GM18519 (cell line): ENCODE data around the gene TSPAN32.
"Not testable (repeated sequence)": the region's sequence is repeated elsewhere in the genome, so short reads cannot be mapped to it uniquely, and the experiment has no call there.

Source experiments
- ATAC-seq: cut with Tn5 transposase; IDR thresholded peaks from one replicate; pipeline ENCODE4 v1.9.1; 2021; ENCODE audit warnings: mild to moderate bottlenecking, moderate library complexity; ENCODE audit not compliant: unreplicated experiment, low FRiP score

TSPAN32 gene

GRCh38 chr11:2330696-2331095 is 28.9 kb downstream of the TSPAN32 start:
- no peak for ATAC-seq

GRCh38 chr11:2331404-2331803 is 29.6 kb downstream of the TSPAN32 start:
- no peak for ATAC-seq

GRCh38 chr11:2332569-2332968 is 30.8 kb downstream of the TSPAN32 start:
- not testable (repeated sequence) for ATAC-seq

DNA sequence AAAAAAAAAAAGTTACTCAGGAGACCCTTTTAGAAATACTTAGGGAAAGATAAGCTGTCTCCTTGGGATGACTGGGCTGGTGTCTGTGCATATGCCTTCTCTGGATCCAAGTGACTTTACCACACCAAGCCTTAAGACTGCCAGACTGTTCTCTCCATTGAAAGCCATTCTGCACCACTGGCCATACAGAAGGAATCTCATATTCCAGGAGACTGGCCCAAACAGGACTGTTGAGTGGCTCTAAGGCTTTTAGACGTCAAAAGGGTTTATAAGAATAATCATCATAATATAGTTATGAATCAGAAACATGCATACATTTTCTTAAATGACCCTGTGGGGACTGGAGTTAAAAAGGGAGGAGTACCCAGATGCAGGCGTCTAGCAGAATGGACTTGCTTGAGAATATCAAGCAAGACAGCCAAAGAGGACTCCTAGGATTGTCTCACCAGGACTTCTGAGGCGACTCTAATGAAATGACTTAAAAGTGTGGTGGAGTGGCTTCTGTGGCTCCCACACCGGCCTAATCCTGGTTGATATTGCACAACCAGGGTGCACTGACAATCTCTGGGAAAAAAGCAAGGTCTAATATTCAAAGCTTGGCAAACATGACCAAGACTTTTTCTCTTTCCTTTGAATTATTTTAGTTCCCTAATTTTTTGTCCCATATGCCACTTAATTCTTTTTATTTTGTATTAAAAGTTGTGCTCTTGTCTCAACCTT is 31.8 kb downstream of the TSPAN32 start:
- ATAC-seq = not testable (repeated sequence)

DNA sequence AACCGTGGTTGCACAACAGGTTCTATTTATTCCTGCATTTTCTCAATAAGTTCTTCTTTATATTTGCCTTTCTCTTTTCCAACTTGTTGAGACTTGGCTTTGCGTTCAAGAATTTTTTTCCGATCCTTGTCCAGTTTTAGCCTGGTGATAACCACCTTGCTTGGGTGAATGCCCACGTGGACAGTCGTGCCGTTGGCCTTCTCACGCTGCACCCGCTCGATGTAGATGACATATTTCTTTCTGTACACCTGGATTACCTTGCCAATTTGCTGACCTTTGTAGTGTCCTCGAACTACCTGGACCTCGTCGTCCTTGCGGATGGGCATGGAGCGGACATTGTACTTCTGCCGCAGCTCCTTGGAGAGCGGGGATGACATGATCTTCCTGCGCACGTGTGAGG is 33.5 kb downstream of the TSPAN32 start:
- ATAC-seq = not testable (repeated sequence)

DNA sequence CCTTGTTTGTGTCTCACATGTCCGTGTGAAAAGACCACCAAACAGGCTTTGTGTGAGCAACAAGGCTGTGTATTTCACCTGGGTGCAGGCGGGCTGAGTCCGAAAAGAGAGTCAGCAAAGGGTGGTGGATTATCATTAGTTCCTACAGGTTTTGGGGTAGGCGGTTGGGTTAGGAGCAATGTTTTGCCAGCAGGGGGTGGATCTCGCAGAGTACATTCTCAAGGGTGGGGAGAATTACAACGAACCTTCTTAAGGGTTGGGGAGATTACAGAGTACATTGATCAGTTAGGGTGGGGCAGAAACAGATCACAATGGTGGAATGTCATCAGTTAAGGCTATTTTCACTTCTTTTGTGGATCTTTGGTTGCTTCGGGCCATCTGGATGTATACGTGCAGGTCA is 36.9 kb downstream of the TSPAN32 start:
- ATAC-seq = not testable (repeated sequence)

- no peak for ATAC-seq
Observed at GRCh38 chr11:2342557-2342956, 40.7 kb downstream of the TSPAN32 start.

- no peak for ATAC-seq
Observed at GRCh38 chr11:2342981-2343380, 41.2 kb downstream of the TSPAN32 start.

GRCh38 chr11:2343502-2343901 is 41.7 kb downstream of the TSPAN32 start:
- ATAC-seq = no peak

GRCh38 chr11:2345050-2345449 is 43.2 kb downstream of the TSPAN32 start:
- ATAC-seq = no peak

DNA sequence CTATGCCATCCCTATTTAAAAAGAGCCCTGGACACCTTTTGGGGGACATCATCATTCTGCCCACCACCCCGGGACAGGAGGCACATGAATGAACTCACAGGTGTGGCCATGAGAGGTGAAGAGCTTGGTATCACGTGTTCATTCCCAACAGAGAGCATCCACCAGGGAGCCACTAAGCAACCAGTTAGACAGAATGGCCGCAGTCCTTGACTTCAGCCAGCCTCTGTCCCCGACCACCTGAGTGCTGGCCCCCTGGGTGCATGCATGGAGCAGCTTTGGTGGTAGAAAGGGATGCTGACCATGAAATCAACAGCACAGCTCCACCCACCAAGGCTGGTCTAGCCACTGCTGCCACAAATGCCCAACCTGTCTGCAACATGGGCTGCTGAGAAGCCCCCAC is 44.2 kb downstream of the TSPAN32 start:
- no peak for ATAC-seq

GRCh38 chr11:2346586-2347307 is 44.9 kb downstream of the TSPAN32 start:
- no peak for ATAC-seq

DNA sequence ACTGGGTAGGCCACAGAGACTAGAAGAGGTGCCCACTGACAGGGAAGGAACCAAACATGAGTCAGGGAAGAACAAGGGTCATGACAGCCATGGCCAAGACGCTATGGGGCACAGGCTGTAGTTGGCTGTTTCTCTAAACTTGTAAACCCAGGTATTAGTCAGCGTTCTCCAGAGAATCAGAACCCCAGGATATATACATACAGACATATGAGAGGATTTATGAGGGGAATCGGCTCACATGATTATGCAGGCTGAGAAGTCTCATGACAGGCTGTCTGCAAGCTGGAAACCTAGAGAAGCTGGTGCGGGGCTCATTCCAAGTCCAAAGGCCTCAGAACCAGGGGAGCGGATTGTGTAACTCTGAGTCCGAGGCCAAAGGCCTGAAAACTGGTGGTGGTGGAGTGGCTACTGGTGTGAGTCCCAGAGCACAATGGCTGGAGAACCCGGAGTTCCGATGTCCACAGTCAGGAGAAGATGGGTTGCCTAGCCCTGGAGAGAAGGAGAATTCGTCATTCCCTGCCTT is 45.6 kb downstream of the TSPAN32 start:
- ATAC-seq = no peak

- no peak for ATAC-seq
Observed at GRCh38 chr11:2348986-2349385, 47.2 kb downstream of the TSPAN32 start.

- ATAC-seq = no peak
Observed at GRCh38 chr11:2351701-2352100, 49.9 kb downstream of the TSPAN32 start.

DNA sequence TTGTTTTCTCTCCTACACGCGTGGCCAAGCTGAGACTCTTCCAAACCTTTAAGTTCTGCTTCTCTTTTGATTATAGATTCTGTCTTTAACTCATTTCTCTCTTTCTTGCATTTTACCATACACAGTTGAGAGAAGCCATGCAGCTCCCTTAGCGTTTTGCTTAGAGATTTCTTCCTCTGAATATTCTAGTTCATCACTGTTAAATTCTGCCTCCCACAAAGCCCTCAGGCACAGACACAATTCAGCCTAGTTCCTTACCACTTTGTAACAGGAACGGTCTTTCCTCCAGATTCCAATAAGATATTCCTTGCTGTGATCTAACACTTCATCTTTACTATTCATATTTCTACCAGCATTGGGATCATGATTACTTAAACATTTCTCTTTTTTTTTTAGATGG is 50.6 kb downstream of the TSPAN32 start:
- no peak for ATAC-seq

- no peak for ATAC-seq
Observed at GRCh38 chr11:2355000-2355644, 53.3 kb downstream of the TSPAN32 start.

- ATAC-seq = no peak
Observed at GRCh38 chr11:2357246-2357645, 55.4 kb downstream of the TSPAN32 start.

DNA sequence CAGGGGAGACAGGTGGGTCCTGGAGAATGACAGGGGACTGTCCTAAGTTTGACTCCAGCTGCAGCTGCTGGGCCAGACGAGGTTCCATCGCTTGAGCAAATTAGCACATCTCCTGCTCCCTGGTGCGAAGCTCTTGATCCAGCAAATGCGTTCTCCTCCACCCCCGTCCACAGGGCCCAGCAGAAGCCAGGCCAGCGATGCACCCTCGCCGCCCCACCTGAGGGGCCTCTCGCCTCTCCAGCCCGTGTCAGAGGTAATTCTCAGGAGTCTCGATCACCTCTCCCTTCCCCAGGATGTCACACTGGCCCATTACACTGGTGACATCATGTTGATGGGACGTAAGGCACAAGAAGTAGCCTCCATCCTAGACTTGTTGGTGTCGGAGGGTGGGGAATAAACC is 55.8 kb downstream of the TSPAN32 start:
- not testable (repeated sequence) for ATAC-seq

DNA sequence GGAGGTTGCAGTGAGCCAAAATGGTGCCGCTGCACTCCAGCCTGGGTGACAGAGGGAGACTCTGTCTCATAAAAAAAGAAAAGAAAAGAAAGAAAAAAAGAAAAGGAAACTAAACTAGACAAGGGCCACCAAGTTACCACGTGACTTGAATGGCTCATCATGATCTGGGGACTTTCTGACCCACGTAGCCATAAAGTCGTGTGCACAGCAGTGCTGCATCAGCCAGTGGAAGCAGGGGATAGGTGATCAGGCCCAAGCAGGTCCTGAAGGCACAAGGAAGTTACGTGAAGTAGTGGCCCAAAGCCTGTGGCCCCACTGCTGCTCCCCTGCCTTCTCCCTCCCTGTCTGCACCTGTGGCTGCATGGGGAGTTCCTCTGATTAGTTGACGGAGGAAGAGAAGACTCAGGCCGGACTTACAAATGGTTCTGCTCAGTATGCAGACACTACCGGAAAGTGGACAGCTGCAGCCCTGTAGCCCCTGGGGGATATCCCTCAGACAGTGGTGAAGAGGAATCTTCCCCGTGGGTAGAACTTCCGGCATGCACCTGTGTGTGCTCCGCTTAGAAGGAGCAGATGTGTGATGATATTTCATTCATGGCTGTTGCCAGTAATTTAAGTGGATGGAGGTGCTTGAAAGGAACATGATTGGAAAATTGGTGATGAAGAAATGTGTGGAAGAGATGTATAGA is 57.1 kb downstream of the TSPAN32 start:
- ATAC-seq = no peak

DNA sequence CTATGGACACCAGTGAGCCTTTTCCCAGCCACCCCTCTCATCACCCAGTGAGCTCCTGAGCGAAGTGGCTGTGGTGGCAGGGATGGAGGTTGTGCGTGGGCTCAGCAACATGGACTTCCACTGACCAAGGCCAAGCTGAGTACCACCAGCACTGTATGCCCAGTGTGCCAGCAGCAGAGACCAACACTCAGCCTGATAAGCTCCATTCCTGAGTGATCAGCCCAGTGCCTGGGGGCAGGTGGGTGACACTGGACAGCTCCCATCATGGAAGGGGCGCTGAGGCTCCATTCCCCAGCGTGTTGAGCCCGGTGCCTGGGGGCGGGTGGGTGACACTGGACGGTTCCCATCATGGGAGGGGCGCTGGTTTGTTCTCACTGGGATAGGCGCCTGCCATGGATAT is 57.7 kb downstream of the TSPAN32 start:
- ATAC-seq = no peak
